GM19043 (cell line): ENCODE results near the gene HSF4.

Source experiments
- ATAC-seq: cut with Tn5 transposase; IDR thresholded peaks from one replicate; pipeline ENCODE4 v1.9.1; 2021; ENCODE audit warnings: low read depth; ENCODE audit not compliant: unreplicated experiment

HSF4 gene

DNA sequence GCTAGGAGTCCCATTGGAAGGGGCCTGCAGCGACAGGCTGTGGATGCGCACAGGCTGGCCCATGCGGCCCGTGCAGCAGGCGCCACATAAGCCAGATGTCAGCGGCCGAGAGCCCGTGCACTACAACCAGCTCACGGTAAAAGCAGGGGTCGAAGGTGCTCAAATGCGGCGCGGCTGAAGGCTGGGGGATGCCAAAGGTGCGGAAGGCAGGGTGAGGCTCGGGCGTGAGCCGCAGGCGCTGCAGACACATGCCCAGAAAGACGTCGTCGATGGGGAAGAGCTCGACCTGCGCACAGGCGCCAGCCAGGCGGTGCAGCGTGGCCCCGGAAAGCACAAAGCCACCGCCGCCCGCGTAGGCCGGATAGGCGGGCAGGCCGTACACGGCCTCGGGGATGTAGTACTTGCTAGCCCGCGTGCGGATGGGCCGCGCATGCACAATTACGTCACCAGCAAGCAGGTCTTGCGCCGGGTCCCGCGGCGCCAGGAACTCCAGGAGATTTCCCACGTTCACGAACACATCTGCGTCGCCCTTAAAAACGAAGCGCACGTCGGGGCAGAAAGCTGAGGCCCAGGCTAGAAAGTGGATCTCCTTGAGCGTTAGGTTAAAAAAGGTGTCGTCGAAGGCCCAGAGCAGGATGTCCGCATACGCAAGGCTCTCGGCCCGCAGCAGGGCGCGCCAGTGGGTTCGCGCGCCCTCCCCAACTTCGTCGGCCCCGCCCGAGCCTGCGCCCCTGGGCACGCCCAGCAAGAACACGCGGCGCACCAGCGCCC lies 15.1 kb upstream of the HSF4 start:
- ATAC-seq = no peak

DNA sequence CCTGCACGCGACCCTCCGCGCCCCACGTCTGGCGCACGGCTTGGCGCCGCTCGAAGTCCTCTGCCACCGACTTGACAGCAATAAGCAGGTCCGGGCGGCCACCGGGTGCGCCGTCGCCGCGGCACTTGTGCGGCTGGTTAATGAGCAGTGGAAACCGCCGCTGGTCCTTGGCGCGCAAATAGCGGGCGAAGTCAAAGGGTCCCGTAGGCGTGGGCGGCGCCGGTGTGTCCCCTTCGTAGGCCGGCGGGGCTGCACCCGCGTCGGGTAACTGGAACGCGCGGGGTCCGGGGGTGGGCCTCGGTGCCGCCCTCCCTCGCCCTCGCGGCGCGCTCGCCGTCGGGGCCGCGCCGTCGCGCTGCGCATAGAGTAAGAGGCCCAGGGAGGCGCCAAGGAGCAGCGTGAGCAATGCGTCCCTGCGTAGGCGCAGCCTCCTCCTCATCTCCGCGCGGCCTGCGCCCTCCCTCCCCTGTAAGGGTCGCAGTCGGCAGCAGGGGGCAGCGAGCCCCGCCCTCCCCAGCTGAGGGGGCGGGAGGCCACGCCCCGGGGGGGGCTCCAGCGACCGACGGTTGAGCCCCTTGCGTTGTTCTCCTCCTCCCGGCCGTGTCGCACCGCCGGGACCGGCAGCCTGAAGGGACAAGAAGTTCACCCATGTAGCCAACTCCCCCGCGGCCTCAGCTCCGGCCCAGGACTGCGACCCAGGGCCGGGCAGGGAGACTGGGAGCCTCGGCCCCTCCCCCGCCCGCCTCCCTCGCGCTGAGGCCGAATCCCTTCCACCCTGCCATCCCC lies 14.3 kb upstream of the HSF4 start:
- ATAC-seq = no peak

GRCh38 chr16:67150833-67151396 lies 13.6 kb upstream of the HSF4 start, which contains the start of gene B3GNT9:
Gene B3GNT9 (minus strand): TSS chr16:67150998. CDS start chr16:67150485, 513 bp downstream.
- no peak for ATAC-seq

- ATAC-seq = no peak
These were observed 13.0 kb upstream of the HSF4 start for GRCh38 chr16:67151431-67152097.

GRCh38 chr16:67154578-67155294 lies 9.8 kb upstream of the HSF4 start:
- no peak for ATAC-seq

DNA sequence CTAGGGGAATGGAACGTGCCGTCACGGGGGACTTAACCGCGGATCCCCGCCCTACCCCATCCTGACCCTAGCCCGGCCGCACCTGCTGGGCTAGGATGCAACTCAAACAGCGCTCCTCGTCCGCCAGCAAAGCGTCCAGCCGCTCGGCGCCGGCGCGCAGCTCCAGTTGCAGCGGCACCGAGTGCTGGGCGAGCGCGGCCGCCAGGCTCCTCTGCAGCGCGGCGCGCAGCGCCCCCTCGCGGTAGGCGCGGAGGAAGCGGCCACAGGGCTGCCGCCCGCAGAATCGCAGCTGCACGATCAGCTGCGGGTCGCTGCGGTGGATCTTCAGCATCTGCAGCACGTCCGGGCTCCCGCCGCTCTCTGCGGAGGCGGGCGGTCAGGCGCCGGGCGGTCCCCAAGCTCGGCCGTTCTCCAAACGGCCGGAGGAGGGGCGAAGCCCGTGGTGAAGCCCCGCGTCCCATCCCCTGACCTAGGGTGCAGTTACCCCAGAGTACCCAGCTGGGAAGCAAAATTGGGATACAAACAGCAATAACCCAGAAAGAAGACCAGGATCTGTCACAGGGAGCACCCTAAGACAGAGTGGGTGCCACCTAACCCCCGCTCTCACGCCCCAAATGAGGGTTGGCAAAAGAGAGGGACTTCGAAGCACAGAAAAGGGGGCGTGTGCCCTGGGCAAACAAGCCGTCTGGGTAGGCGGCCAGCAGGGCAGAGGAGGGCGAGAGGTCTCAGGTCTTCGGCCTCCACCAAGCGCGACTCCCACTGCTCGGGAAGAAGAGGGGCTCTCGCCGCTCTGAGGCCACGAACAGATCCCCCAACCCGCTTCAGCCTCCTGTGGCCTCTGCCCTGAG lies 9.0 kb upstream of the HSF4 start:
- ATAC-seq = no peak

DNA sequence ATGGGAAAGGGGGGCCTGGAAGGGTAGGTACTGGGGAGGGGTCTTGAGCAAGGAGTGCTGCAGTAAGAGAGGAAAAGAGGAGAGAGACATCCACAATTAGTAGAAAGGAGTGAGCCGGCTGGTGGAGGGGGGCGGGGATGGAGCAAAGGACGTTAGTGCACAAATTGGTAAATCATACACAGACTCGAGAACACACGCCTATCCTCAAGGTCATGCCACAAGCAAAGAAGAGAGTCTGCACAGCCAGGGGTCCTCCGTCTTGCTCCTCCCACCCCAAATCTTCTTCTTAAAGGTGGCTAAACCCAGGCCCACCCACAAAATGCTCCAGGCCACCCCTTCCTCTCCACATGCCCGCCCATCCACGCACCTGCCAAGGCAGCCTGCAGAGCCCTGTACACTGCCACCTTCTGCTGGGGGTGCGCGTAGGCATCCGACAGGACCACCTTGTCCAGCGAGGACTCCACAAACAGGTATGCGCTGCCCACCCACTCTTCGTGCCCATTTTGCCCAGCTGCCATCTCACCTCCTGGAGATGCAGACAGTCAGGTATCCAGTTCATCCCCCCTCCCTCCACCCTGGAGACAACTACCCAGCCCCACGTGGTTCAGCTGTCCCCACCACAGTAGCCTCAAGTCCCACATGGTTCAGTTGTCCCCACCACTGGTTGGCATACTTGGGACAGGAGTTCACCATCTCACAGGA lies 8.3 kb upstream of the HSF4 start:
- ATAC-seq = no peak

GRCh38 chr16:67157106-67157748 lies 7.3 kb upstream of the HSF4 start:
- ATAC-seq = no peak

GRCh38 chr16:67157892-67158635 lies 6.5 kb upstream of the HSF4 start:
- no peak for ATAC-seq

GRCh38 chr16:67158637-67159600 lies 5.6 kb upstream of the HSF4 start:
- peak; percentile 22 for ATAC-seq

DNA sequence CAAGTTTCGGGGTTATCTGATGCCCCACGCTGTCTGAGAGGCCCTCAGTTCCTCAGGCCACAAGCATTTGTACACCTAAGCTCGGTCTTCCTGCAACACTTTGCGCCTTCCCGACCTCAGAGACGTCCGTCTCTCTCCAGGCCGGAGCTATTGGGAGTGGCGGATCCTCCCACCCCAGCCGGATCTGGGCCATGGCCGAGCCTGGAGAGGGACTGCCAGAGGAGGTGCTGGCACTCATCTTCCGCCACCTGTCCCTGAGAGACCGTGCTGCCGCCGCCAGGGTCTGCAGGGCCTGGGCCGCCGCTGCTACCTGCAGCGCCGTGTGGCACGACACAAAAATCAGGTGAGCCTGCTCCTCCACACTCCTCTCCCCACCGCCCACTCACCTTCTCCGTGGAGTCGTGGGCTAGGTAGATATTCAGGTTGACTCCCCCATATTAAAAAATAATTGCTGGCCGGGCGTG lies 2.9 kb upstream of the HSF4 start:
- no peak for ATAC-seq

DNA sequence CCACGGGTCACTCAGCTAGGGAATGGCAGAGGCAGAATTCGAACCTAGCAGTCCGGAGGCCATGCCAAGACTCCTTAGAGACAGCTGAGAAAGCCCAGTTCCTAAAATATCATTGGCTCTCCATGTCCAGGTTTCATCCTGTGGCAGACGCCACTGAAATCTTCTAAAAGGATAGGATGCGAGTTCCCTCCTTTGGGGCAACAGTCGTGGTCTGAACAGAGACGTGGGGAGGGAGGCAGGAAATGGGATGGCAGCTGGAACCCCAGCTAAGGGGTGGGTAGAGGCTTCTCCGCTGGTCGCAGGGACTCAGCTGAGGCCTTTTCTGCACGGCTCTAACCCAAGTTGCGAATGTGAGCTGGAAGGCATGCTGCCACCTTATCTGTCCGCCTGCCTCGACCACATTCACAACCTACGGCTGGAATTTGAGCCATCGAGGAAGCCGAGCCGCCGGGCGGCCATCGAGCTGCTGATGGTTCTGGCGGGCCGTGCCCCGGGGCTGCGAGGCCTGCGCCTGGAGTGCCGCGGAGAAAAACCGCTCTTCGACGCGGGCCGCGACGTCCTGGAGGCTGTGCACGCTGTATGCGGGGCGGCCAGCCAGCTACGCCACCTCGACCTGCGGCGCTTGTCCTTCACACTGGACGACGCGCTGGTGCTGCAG lies 1.9 kb upstream of the HSF4 start:
- no peak for ATAC-seq

DNA sequence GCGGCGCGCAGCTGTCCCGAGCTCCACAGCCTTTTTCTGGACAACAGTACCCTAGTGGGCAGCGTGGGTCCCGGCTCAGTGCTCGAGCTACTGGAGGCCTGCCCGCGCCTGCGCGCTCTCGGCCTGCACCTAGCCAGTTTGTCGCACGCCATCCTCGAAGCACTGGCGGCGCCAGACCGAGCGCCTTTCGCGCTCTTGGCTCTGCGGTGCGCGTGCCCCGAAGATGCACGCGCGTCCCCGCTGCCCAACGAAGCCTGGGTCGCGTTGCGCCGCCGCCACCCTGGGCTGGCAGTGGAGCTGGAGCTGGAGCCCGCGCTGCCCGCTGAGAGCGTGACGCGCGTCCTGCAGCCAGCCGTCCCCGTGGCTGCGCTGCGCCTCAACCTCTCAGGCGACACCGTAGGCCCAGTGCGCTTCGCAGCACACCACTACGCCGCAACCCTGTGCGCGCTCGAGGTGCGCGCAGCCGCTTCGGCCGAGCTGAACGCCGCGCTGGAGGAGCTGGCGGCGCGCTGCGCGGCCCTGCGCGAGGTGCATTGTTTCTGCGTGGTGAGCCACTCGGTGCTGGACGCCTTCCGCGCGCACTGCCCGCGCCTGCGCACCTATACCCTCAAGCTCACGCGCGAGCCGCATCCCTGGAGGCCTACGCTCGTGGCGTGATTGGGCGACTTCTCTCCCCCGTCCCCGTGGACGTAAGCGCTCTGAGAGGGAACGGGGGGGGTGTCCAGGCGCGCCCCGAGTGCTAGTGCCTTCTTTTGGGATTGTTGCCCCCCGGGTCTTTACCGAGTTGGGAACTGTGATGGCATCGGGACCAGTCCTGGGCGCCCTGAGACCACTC lies 1.2 kb upstream of the HSF4 start:
- ATAC-seq = no peak

DNA sequence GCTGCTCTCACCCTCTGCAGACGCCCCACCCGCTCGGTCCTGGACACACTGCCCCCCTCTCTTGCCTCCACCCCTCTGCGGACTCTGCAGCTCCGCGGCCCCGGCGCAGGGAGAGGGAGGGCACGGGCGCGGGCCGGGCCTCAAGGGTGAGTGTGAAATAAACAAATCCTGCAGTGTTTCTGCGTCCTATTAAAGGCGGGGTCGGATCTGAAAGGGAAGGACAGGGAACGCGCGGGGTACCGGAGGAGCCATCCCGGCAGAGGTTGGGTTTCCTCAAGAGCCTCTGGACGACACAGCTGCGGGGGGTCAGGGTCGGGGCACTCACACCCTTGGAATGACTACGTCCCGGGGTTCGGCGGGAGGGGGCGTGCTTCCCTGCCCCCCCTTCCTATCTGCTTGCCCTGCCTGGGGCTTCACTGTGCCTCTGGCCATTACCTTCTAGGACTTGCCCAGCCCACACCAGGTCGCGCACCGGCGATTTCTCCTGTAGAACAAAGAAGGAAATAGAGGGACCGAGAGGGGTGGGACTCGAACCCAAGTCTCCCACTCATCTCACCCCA lies 466 bp upstream of the HSF4 start:
- no peak for ATAC-seq
